ENCODE measurements around the gene MIS18BP1. TPM values are rescaled to one million over a fixed set of nuclear protein-coding genes. Genes with fewer than 3 reads are reported as not detected.
"Not testable (repeated sequence)": the region's sequence is repeated elsewhere in the genome, so short reads cannot be mapped to it uniquely, and the experiment has no call there.

The MIS18BP1 gene
- total RNA-seq, 4 donors from 2014 or later, result 18.0 to 55.1 (median 29.2) TPM

GRCh38 chr14:45284802-45285201, 31.8 kb upstream of the MIS18BP1 start:
- 83 to 86% methylated on average over 2 of the region's 2 CpGs for WGBS, 2 donors
- Histone ChIP-seq H3K36me3 (no peaks in the 10 kb centered on the region), H3K4me3 (no peak overlapping the region), H3K27ac (no peak overlapping the region), H3K4me1 (no peaks in the 10 kb centered on the region), H3K27me3 (no peaks in the 10 kb centered on the region), H3K9me3 (peaks cover 0 to 15% (median 0%) of the 10 kb centered on the region in 4 donors)
- DNase-seq (ENCODE audit: low spot score in 2 of 2), result no peak
- TF ChIP-seq CTCF (IDR thresholded peaks at IDR 0.05), result no peak
- TF ChIP-seq POLR2A (IDR thresholded peaks at IDR 0.05), result no peak
- no peak for TF ChIP-seq EP300 (IDR thresholded peaks at IDR 0.05)

DNA sequence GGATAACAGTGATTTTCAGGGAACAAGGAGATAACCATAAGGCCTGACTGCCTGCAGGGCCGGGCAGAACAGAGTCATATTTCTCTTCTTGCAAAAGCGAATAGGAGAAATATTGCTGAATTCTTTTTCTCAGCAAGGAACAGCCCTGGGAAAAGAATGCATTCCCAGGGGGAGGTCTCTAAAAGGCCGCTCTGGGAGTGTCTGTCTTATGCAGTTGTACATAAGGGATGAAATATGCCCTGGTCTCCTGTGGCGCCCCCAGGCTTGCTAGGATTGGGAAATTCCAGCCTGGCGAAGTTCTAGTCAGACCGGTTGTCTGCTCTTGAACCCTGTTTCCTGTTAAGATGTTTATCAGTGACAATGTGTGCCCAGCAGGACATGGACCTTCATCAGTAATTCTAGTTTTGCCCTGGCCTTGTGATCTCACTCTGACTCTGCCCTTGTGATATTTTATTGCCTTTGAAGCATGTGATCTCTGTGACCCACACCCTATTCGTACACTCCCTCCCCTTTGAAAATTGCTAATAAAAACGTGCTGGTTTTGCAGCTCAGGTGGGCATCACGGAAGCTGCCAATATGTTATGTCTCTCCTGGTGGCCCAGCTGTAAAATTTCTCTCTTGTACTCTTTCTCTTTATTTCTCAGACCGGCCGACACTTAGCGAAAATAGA, 28.9 kb upstream of the MIS18BP1 start:
- not testable (repeated sequence) for H3K4me1 ChIP-seq; H3K4me3 ChIP-seq; H3K27ac ChIP-seq; DNase-seq (ENCODE audit: low spot score in 2 of 2); H3K27me3 ChIP-seq; H3K36me3 ChIP-seq
- 89 to 94% methylated on average over 12 of the region's 12 CpGs for WGBS, 2 donors
- peaks cover 0 to 15% (median 0%) of the 10 kb centered on the region in 4 donors for H3K9me3 ChIP-seq

DNA sequence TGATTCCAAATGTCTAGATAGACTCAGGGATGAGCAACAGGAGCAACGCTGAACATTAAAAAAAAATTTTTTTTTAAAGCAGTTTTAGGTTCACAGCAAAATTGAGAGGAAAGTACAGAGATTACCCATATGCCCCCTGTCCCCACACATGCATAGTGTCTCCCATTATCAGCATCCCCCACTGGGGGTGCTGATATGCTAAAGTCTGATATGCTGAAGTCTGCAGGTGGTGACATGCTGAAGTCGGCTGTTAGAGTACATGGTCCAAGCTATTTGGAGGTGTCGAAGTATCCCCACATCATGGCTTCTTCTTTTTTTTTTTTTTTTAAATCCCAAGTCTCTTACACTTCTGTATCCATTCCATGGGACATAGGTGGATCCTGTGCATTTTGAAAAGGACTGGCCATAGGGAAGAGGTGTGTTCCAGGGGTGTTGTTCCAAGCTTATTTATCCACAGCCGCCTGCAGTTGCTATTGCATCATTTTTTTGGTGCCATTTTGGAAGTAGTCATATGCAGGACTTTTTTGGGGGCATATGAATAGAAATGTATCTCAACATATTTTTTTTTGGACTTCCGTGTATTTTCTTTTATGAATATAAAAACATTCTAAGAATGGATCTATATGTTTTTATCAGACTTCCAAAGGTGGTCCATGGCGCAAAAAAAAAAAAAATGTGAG, 19.0 kb upstream of the MIS18BP1 start:
- no peaks in the 10 kb centered on the region for H3K9me3 ChIP-seq
- no peak overlapping the region for H3K4me3 ChIP-seq
- H3K4me1 ChIP-seq, result no peaks in the 10 kb centered on the region
- H3K36me3 ChIP-seq, result no peaks in the 10 kb centered on the region
- H3K27ac ChIP-seq, result no peak overlapping the region
- 95 to 96% methylated on average over 6 of the region's 6 CpGs for WGBS, 2 donors
- no peak for TF ChIP-seq POLR2A (IDR thresholded peaks at IDR 0.05)
- no peak for TF ChIP-seq CTCF (IDR thresholded peaks at IDR 0.05)
- TF ChIP-seq EP300 (IDR thresholded peaks at IDR 0.05), result no peak
- H3K27me3 ChIP-seq, result no peaks in the 10 kb centered on the region
- no peak for DNase-seq (ENCODE audit: low spot score in 2 of 2)

GRCh38 chr14:45270031-45270430, 17.0 kb upstream of the MIS18BP1 start:
- H3K4me1 ChIP-seq, result no peaks in the 10 kb centered on the region
- 40 to 46% methylated on average over 1 of the region's 1 CpG for WGBS, 2 donors
- H3K27me3 ChIP-seq, result no peaks in the 10 kb centered on the region
- H3K4me3 ChIP-seq, result no peak overlapping the region
- no peak overlapping the region for H3K27ac ChIP-seq
- TF ChIP-seq CTCF (IDR thresholded peaks at IDR 0.05) (no peak), POLR2A (IDR thresholded peaks at IDR 0.05) (no peak), EP300 (IDR thresholded peaks at IDR 0.05) (no peak)
- no peaks in the 10 kb centered on the region for H3K9me3 ChIP-seq
- DNase-seq (ENCODE audit: low spot score in 2 of 2), result no peak
- H3K36me3 ChIP-seq, result no peaks in the 10 kb centered on the region

GRCh38 chr14:45267071-45267470, 14.1 kb upstream of the MIS18BP1 start:
- Histone ChIP-seq H3K27ac (no peak overlapping the region), H3K4me1 (no peaks in the 10 kb centered on the region), H3K4me3 (no peak overlapping the region), H3K9me3 (no peaks in the 10 kb centered on the region), H3K27me3 (no peaks in the 10 kb centered on the region), H3K36me3 (no peaks in the 10 kb centered on the region)
- DNase-seq (ENCODE audit: low spot score in 2 of 2), result no peak
- TF ChIP-seq POLR2A (IDR thresholded peaks at IDR 0.05) (no peak), CTCF (IDR thresholded peaks at IDR 0.05) (no peak), EP300 (IDR thresholded peaks at IDR 0.05) (no peak)

All from tibial nerve (tissue), 4 donors.